ENCODE data around the gene TMIGD1.

Gene TMIGD1

DNA sequence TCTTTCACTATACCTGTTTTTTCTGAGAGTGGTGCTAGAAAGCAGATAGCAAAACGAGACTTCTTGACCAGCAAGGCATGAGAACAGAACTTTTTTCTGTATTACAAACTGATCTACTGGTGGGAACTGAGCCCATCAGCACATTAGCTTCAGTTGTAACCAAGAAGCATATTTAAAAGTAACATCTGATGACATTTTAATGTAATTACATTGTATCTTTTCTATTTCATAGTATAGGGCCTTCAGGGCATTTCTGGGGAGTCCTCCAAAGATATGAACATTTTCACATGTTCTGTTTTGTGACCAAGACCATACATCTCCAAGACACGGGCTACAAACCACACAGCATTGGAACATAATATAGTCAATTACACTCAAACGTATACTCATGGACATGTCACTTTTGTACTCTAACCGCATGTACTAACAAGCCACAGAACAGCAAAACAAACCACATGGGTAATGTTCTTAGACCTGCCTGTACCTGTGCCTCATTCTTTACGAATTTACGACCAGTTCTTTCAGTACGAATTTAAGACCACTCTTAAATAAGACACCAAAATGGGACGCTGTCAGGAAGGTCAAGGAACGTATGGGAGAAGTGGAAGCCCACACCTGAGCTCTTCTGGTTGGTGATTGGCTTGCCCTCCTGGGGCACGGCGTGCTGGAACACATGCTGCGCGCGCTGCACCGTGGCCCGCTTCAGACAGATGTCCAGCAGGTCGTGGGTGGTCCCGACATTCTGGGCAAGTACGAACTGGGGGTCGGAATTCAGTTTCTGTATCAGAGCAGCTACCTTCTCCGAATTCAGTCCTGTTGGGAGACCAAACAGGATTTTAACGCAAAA is 42.9 kb downstream of the TMIGD1 start:
- no peak for DNase-seq (ENCODE audit: low read depth in 2 of 2, low spot score in 1 of 2)

DNA sequence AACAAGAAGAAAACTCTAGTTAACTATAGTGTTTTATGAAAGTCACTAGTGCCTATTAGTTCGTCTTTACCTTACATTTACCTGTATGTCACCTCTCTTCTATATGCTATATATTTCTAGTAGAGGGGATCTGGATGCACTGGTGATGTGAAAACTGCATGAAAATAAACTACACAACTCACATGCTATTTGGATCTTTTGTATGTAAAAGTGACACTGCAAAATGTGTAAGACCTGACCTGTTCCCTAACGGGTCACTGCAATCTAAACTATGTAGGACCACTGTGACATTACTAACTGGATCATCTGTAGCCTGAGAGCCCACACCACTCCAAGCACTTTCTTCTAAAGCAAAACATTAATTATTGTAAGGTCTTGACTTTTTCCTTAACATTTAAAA is 43.8 kb downstream of the TMIGD1 start:
- no peak for DNase-seq (ENCODE audit: low read depth in 2 of 2, low spot score in 1 of 2)

DNA sequence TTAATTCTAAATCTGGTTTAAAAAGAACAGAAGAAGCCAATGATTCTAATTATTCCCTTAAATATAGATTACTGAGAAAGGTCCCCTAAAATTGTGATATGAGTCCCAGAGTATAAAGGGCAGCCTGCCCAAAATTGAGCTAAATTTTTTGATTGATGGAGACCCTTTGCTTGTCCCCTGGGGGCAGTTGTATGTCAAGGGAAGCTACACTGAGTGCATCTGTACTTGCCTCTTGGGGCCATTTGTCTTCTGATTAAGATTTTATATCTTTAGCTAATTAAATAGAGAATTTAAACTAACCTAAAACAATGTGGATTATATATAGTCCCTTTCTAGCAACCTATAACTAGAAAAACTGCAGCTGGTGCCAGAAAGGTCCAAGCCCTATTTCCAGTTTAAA is 54.7 kb downstream of the TMIGD1 start:
- DNase-seq (ENCODE audit: low read depth in 2 of 2, low spot score in 1 of 2) = no peak

DNA sequence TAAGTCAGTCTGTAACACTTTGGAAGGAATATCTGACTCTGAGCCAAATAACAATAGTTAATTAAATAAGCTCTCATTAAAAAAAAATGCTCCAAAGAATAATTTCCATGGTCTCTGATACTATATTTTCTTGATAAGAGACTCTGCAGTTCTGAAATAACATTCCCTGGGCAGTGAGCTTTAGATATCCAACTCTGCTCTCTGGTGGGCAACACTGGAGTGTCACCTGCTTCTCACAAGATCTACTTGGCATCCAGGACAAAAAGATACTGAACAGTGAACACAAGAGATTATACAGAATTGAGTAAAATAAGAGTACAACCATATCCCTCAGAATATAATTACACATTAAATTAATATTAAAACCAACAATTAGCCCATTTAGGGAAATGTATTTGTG is 55.8 kb downstream of the TMIGD1 start:
- no peak for DNase-seq (ENCODE audit: low read depth in 2 of 2, low spot score in 1 of 2)

DNA sequence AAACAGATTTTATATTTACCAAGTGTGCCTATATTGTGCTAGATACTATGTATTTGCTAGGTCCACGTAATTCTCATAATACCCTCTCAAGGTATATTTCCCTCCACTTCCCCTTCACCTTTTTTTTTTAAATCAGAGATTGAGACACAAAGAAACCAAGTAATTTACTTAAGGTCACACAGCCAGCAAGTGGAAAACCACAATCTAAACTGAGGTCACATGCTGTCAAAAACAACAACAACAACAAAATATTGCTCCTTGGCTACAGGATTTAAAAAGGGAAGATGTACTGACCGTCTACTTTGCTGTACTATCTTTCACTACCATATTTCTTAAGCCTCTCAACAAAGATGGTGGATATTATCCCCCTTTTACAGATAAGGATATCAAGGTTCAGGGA is 57.9 kb downstream of the TMIGD1 start:
- no peak for DNase-seq (ENCODE audit: low read depth in 2 of 2, low spot score in 1 of 2)

DNA sequence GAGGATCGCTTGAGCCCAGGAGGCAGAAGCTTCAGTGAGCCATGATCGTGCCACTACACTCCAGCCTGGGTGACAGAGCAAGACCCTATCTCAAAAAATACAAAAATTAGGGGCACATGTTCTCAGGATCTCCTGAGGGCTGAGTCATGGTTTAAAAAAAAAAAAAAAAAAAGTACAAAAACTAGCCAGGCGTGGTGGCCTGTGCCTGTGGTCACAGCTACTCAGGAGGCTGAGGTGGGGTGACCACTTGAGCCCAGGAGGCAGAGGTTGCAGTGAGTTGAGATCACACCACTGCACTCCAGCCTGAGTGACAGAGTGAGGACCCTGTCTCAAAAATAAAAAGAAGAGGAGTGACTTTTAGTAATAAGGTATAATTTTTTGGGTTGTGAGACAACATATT is 59.0 kb downstream of the TMIGD1 start:
- no peak for DNase-seq (ENCODE audit: low read depth in 2 of 2, low spot score in 1 of 2)

DNA sequence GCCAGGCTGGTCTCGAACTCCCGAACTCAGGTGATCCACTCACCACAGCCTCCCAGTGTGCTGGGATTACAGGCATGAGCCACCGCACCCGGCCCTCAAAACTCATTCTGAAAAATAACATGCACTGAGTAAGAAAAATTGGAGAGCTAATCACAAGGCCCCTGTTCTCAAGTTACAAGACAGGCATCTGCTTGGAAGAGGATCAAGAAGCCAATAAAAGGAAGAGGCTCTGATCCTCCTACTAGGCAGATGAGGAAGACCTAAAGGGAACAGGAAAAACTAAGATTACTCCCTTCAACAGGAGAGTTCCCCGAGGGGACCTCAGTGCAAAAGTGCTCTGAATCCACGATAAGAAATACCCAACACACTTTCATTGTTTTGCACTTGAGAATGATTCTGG is 60.5 kb downstream of the TMIGD1 start:
- DNase-seq (ENCODE audit: low read depth in 2 of 2, low spot score in 1 of 2) = no peak

DNA sequence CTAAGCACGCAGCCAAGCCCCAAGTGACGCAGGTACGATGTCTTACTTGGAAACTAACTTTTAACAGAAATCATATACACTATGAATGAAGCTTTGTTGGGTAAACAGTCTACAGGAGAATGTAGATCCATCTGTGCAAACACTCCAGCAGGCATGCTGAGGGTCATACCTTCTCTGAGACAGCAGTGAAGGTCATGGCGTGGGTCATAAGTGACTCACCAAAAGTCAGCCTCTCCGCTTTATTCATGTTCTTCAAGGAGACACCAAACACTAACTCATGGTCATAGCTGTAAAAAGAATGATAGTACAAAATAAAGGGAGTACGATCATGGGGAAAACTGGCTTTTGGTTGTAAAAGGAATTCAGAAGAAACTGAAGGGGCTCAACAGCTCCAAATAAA is 62.8 kb downstream of the TMIGD1 start:
- no peak for DNase-seq (ENCODE audit: low read depth in 2 of 2, low spot score in 1 of 2)

DNA sequence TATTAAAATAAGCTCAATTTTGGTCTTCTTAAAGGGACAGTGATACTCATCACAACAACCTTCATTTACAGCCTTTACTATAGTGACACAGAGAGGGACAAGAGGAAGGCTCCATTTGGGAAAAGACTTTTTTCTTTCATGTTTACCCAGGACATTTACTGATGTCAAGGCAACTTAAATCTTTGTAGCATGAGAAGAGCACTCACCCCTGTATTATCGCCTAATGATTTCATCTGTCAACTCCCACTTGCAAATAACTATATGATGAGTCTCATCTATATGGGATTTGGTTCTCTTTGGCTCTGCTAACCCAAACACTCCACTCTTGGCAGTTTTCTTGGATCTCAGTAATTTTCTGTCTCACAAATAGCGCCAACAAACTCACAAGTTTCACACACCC is 66.2 kb downstream of the TMIGD1 start:
- DNase-seq (ENCODE audit: low read depth in 2 of 2, low spot score in 1 of 2) = no peak
